Hepatocyte (in vitro differentiated cells): ENCODE results near the gene SREK1. TPM values are rescaled to one million over a fixed set of nuclear protein-coding genes. Genes with fewer than 3 reads are reported as not detected.
A peak's percentile ranks its signal among the peaks of the same experiment; 100 is the strongest.

Experiments used
- DNase-seq: peaks from one replicate; pipeline ENCODE4 v3.0.0-alpha.2; 2016; ENCODE audit warnings: low spot score
- H2AFZ ChIP-seq: fragments of 200-600 bp; sonication (generic); 2 replicates; pipeline ENCODE4 v1.6.0; 2016; ENCODE audit warnings: antibody characterized with exemption, mild to moderate bottlenecking
- H3K27ac ChIP-seq: fragments of 200-600 bp; sonication (generic); 2 replicates; pipeline ENCODE4 v1.5.1; 2016; ENCODE audit warnings: mild to moderate bottlenecking
- H3K27me3 ChIP-seq: fragments of 200-600 bp; sonication (generic); 2 replicates; pipeline ENCODE4 v1.6.1; 2016
- H3K36me3 ChIP-seq: fragments of 200-600 bp; sonication (generic); replicated peaks from 2 replicates; pipeline ENCODE4 v1.5.1; 2016; ENCODE audit warnings: low read depth; ENCODE audit not compliant: insufficient read depth
- H3K4me1 ChIP-seq: fragments of 200-600 bp; sonication (generic); 2 replicates; pipeline ENCODE4 v1.5.1; 2016; ENCODE audit warnings: mild to moderate bottlenecking, moderate library complexity; ENCODE audit not compliant: insufficient read depth
- H3K4me2 ChIP-seq: fragments of 200-600 bp; sonication (generic); 2 replicates; pipeline ENCODE4 v1.6.0; 2016
- H3K4me3 ChIP-seq: fragments of 200-600 bp; sonication (generic); 2 replicates; pipeline ENCODE4 v1.5.1; 2016; ENCODE audit warnings: mild to moderate bottlenecking
- H3K79me2 ChIP-seq: fragments of 200-600 bp; sonication (generic); 2 replicates; pipeline ENCODE4 v1.6.0; 2017; ENCODE audit warnings: mild to moderate bottlenecking
- H3K9me2 ChIP-seq: fragments of 200-600 bp; sonication (generic); replicated peaks from 2 replicates; pipeline ENCODE4 v1.6.0; 2017; ENCODE audit warnings: mild to moderate bottlenecking; ENCODE audit not compliant: insufficient read depth
- H3K9me3 ChIP-seq: fragments of 200-600 bp; sonication (generic); 2 replicates; pipeline ENCODE4 v1.5.1; 2016; ENCODE audit warnings: low read depth, mild to moderate bottlenecking
- H4K20me1 ChIP-seq: fragments of 200-600 bp; sonication (generic); 2 replicates; pipeline ENCODE4 v1.6.0; 2016; ENCODE audit warnings: mild to moderate bottlenecking; ENCODE audit not compliant: insufficient read depth, poor library complexity, severe bottlenecking
- EZH2 ChIP-seq: fragments of 200-600 bp; sonication (generic); IDR thresholded peaks from 2 replicates; pipeline ENCODE4 v1.6.1; 2016; ENCODE audit warnings: antibody characterized with exemption, mild to moderate bottlenecking, borderline replicate concordance
- EZH2phosphoT487 ChIP-seq: fragments of 200-600 bp; sonication (generic); IDR thresholded peaks from one replicate; pipeline ENCODE4 v1.6.1; 2018; ENCODE audit warnings: antibody characterized with exemption, mild to moderate bottlenecking, low read depth, moderate library complexity; ENCODE audit not compliant: unreplicated experiment, severe bottlenecking
- WGBS: methylation state at CpG from one replicate; pipeline ENCODE4 v1.1.6; 2016; ENCODE audit warnings: low lambda C conversion rate; ENCODE audit errors: missing lambda C conversion rate; 5-methylcytosine and 5-hydroxymethylcytosine counted together
- polyA plus RNA-seq: library from polyadenylated mRNA; unstranded; fragments of >200 nt; fragmentation: Nextera tagmentation; extraction: Ambion mirVana; gene quantifications from 2 replicates; pipeline ENCODE4 v1.2.1, GENCODE V29; 2016
- total RNA-seq: library from RNA; depleted of rRNA; stranded (reverse); fragments of >200 nt; gene quantifications from 2 replicates; pipeline ENCODE4 v1.2.3, GENCODE V29; 2014
- TF ChIP-seq, protein P1 (sequence below): fragments of 200-600 bp; sonication (generic); IDR thresholded peaks from 2 replicates; pipeline ENCODE4 v1.5.1; 2016; ENCODE audit warnings: antibody characterized with exemption, mild to moderate bottlenecking; ENCODE audit not compliant: poor library complexity

The SREK1 gene
- total and polyA plus RNA-seq, 2 experiments from 2014 or later: 54.1 to 91.9 TPM

DNA sequence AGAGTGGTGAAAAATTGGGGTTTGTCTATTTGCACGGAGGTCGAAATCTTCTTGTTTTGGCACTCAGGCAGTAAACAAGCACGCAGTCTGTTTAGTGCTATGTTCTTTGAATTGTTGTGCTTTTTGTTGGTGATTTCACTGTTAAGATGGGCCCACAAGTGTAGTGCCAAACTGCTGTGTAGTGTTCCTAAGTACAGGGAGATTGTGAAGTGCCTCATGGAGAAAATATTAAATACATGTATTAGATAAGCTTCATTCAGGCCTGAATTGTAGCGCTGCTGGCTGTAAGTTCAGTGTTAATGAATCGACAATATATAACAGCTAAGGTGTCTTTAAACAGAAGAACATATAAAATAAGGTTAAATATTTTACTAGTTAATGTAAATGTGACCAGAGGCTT is 17.3 kb downstream of the SREK1 start:
- Histone ChIP-seq H3K4me2 (no peak overlapping the region), H3K4me3 (no peak overlapping the region), H3K79me2 (peaks cover 32% of the 10 kb centered on the region), H2AFZ (no peak overlapping the region), H3K27ac (no peak overlapping the region), H3K9me3 (no peaks in the 10 kb centered on the region), H3K36me3 (peaks cover 2% of the 10 kb centered on the region), H4K20me1 (peaks cover 4% of the 10 kb centered on the region), H3K27me3 (no peaks in the 10 kb centered on the region), H3K4me1 (no peaks in the 10 kb centered on the region), H3K9me2 (no peaks in the 10 kb centered on the region)
- TF ChIP-seq EZH2phosphoT487 (no peak), EZH2 (no peak)
- TF ChIP-seq, protein P1, sequence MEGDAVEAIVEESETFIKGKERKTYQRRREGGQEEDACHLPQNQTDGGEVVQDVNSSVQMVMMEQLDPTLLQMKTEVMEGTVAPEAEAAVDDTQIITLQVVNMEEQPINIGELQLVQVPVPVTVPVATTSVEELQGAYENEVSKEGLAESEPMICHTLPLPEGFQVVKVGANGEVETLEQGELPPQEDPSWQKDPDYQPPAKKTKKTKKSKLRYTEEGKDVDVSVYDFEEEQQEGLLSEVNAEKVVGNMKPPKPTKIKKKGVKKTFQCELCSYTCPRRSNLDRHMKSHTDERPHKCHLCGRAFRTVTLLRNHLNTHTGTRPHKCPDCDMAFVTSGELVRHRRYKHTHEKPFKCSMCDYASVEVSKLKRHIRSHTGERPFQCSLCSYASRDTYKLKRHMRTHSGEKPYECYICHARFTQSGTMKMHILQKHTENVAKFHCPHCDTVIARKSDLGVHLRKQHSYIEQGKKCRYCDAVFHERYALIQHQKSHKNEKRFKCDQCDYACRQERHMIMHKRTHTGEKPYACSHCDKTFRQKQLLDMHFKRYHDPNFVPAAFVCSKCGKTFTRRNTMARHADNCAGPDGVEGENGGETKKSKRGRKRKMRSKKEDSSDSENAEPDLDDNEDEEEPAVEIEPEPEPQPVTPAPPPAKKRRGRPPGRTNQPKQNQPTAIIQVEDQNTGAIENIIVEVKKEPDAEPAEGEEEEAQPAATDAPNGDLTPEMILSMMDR: no peak
- 95% methylated on average over 5 of the region's 5 CpGs for WGBS
- DNase-seq: no peak

DNA sequence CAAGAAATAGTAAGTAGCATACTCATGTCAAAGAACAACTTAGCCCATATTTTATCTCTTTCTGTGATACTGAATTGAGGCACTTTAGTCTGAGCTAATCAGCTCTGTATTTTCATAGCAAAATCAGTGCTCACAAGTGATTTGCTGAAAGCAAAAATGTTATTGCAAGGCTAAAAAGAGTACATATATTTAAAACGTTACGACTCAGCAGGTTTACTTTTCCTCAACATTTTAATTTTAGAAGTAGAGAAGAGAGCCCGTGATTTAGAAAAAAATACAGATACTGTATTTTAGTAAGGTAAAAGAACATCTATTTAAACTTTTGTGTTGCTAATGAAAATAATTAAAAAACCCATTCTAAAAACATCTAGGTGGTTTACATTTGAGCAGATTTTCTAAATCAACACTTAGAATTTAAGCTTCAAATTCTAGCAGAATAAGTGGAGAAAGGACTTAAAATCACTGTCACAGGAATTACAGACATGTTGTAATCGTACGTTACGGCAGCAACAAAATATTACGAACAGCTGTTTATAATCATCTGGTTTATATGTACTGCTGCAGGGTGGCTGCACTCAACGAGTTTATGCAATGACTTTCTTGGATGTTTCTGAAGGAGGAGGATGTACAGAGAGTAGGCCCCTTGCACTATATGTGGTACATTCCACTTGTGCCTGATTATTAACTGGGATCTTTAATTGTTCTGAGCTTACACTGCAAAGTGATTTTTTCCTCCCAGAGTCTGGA is 20.1 kb downstream of the SREK1 start:
- WGBS: 62% methylated on average over 8 of the region's 8 CpGs
- Histone ChIP-seq H2AFZ (no peak overlapping the region), H3K9me2 (no peaks in the 10 kb centered on the region), H3K27ac (no peak overlapping the region), H4K20me1 (no peaks in the 10 kb centered on the region), H3K9me3 (no peaks in the 10 kb centered on the region), H3K36me3 (peaks cover 2% of the 10 kb centered on the region), H3K4me3 (no peak overlapping the region), H3K4me2 (no peak overlapping the region), H3K79me2 (peaks cover 8% of the 10 kb centered on the region), H3K27me3 (no peaks in the 10 kb centered on the region), H3K4me1 (no peaks in the 10 kb centered on the region)
- no peak for TF ChIP-seq EZH2phosphoT487
- DNase-seq: peak; percentile 10

DNA sequence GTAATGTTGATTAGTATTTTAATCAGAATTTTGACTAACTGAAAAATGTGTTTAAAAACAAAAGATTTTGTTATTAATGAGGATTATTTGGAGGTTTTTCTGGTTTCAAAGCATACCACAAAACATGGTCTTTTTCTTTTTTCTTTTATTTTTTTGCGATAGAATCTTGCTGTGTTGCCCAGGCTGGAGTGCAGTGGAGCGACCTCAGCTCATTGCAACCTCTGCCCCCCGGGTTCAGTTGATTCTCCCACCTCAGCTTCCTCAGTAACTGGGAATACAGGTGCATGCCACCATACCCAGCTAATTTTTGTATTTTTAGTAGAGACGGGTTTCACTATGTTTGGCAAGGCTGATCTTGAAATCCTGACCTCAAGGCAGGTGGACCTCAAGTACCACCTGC is 24.1 kb downstream of the SREK1 start:
- Histone ChIP-seq H3K4me1 (no peaks in the 10 kb centered on the region), H3K9me2 (no peaks in the 10 kb centered on the region), H3K4me2 (no peak overlapping the region), H4K20me1 (no peaks in the 10 kb centered on the region), H3K36me3 (no peaks in the 10 kb centered on the region), H3K79me2 (peaks cover 9% of the 10 kb centered on the region), H3K9me3 (no peaks in the 10 kb centered on the region), H2AFZ (no peak overlapping the region), H3K4me3 (no peak overlapping the region), H3K27me3 (no peaks in the 10 kb centered on the region), H3K27ac (no peak overlapping the region)
- TF ChIP-seq, protein P1: no peak
- TF ChIP-seq EZH2: no peak
- 95% methylated on average over 4 of the region's 4 CpGs for WGBS
- no peak for DNase-seq

- no peak for DNase-seq
- no peaks in the 10 kb centered on the region for H3K9me3 ChIP-seq
- no peaks in the 10 kb centered on the region for H3K4me1 ChIP-seq
- H4K20me1 ChIP-seq: no peaks in the 10 kb centered on the region
- H3K27me3 ChIP-seq: no peaks in the 10 kb centered on the region
- TF ChIP-seq EZH2: no peak
- TF ChIP-seq EZH2phosphoT487: no peak
- TF ChIP-seq, protein P1: no peak
- H2AFZ ChIP-seq: no peak overlapping the region
- WGBS: 94% methylated on average over 4 of the region's 4 CpGs
- H3K4me2 ChIP-seq: no peak overlapping the region
- H3K9me2 ChIP-seq: no peaks in the 10 kb centered on the region
- peaks cover 14% of the 10 kb centered on the region for H3K79me2 ChIP-seq
- no peak overlapping the region for H3K4me3 ChIP-seq
- H3K27ac ChIP-seq: no peak overlapping the region
- H3K36me3 ChIP-seq: no peaks in the 10 kb centered on the region
Measured at GRCh38 chr5:66169534-66169933, 25.4 kb downstream of the SREK1 start.
